Cardiac septum (tissue), 1 donor: ENCODE results near the gene SUPT20HL2. TPM values are rescaled to one million over a fixed set of nuclear protein-coding genes. Genes with fewer than 3 reads are reported as not detected.
"Not testable (repeated sequence)": the region's sequence is repeated elsewhere in the genome, so short reads cannot be mapped to it uniquely, and the experiment has no call there.

Experiments used
- DNase-seq: peaks from one replicate; pipeline ENCODE4 v3.0.0-alpha.2; 2020; ENCODE audit warnings: low spot score
- intact Hi-C: fragments of 100-400 bp; cut with DNase I; formaldehyde crosslinking; loops from one replicate; pipeline ENCODE4 v1.14.0; 2022
- long read RNA-seq: library from polyadenylated mRNA; unstranded; transcript quantifications from one replicate; pipeline ENCODE4 v2.0.0, GENCODE V29; 2021
- total RNA-seq: library from RNA; stranded (reverse); fragmentation: NEBNext Ultra II Directional; extraction: Animal tissue kit (Norgen Biotek cat#: 25700); gene quantifications from one replicate; pipeline ENCODE4 v1.2.1, GENCODE V29; 2021
- donor health status: DM: no; HTN: no; CAD: no.

Gene SUPT20HL2
- total RNA-seq, result not detected
- long read RNA-seq, result 0 reads

- intact Hi-C loops, result no loop called here
- no peak for DNase-seq
Measured at GRCh38 chrX:24314019-24314635, at the start of gene SUPT20HL2. SUPT20HL2 (minus strand) TSS chrX:24314069; CDS start chrX:24313315, 754 bp downstream.

GRCh38 chrX:24362089-24362745, 48.3 kb upstream of the SUPT20HL2 start:
- intact Hi-C loops, result loop anchor here (10.0 kb wide), 1 partner anchor 97 kb away; no protein-coding TSS in a partner anchor
- not testable (repeated sequence) for DNase-seq

- intact Hi-C loops, result loop anchor here (10.0 kb wide), 1 partner anchor 95 kb away; no protein-coding TSS in a partner anchor
- no peak for DNase-seq
Measured at GRCh38 chrX:24360272-24360671, 46.4 kb upstream of the SUPT20HL2 start, which contains the start of gene SUPT20HL1. SUPT20HL1 (plus strand) TSS chrX:24360639; CDS start chrX:24362761, 2,122 bp downstream.

- DNase-seq, result no peak
- intact Hi-C loops, result no loop called here
Measured at GRCh38 chrX:24357106-24357505, 43.2 kb upstream of the SUPT20HL2 start.

GRCh38 chrX:24355095-24355494, 41.2 kb upstream of the SUPT20HL2 start:
- DNase-seq, result no peak
- intact Hi-C loops, result no loop called here

- DNase-seq, result no peak
- intact Hi-C loops, result no loop called here
Measured at GRCh38 chrX:24350217-24350616, 36.3 kb upstream of the SUPT20HL2 start.

- DNase-seq, result no peak
- intact Hi-C loops, result no loop called here
Measured at GRCh38 chrX:24347881-24348280, 34.0 kb upstream of the SUPT20HL2 start.

- intact Hi-C loops, result no loop called here
- DNase-seq, result no peak
Measured at GRCh38 chrX:24343719-24344118, 29.9 kb upstream of the SUPT20HL2 start.

GRCh38 chrX:24341795-24342194, 27.9 kb upstream of the SUPT20HL2 start:
- no peak for DNase-seq

GRCh38 chrX:24340501-24340900, 26.6 kb upstream of the SUPT20HL2 start:
- intact Hi-C loops, result no loop called here
- no peak for DNase-seq

More at GRCh38 chrX:24341795-24342194, 27.9 kb upstream of the SUPT20HL2 start:
- intact Hi-C loops, result no loop called here

GRCh38 chrX:24339911-24340310, 26.0 kb upstream of the SUPT20HL2 start:
- DNase-seq, result no peak
- intact Hi-C loops, result no loop called here

GRCh38 chrX:24335871-24336270, 22.0 kb upstream of the SUPT20HL2 start:
- intact Hi-C loops, result no loop called here

GRCh38 chrX:24334461-24334860, 20.6 kb upstream of the SUPT20HL2 start:
- intact Hi-C loops, result no loop called here
- DNase-seq, result no peak

More at GRCh38 chrX:24335871-24336270, 22.0 kb upstream of the SUPT20HL2 start:
- DNase-seq, result no peak

GRCh38 chrX:24333371-24333770, 19.5 kb upstream of the SUPT20HL2 start:
- intact Hi-C loops, result no loop called here
- DNase-seq, result no peak

GRCh38 chrX:24332878-24333277, 19.0 kb upstream of the SUPT20HL2 start:
- DNase-seq, result no peak
- intact Hi-C loops, result no loop called here

- intact Hi-C loops, result no loop called here
- no peak for DNase-seq
Measured at GRCh38 chrX:24325231-24325630, 11.4 kb upstream of the SUPT20HL2 start.

GRCh38 chrX:24321741-24322395, 8.0 kb upstream of the SUPT20HL2 start:
- no peak for DNase-seq
- intact Hi-C loops, result no loop called here

- DNase-seq, result no peak
- intact Hi-C loops, result no loop called here
Measured at GRCh38 chrX:24317567-24317966, 3.7 kb upstream of the SUPT20HL2 start.

GRCh38 chrX:24316111-24316510, 2.2 kb upstream of the SUPT20HL2 start:
- DNase-seq, result no peak
- intact Hi-C loops, result no loop called here

GRCh38 chrX:24312249-24312607, 1.6 kb downstream of the SUPT20HL2 start:
- DNase-seq, intact Hi-C loops: not testable (repeated sequence)
